GM18907 (cell line): ENCODE data around the gene RPS27L.
A peak's percentile ranks its signal among the peaks of the same experiment; 100 is the strongest.
"Not testable (repeated sequence)": the region's sequence is repeated elsewhere in the genome, so short reads cannot be mapped to it uniquely, and the experiment has no call there.

Source experiments
- ATAC-seq: cut with Tn5 transposase; IDR thresholded peaks from one replicate; pipeline ENCODE4 v1.9.1; 2021; ENCODE audit warnings: mild to moderate bottlenecking, moderate library complexity; ENCODE audit not compliant: unreplicated experiment

Gene RPS27L

GRCh38 chr15:63145426-63145825, 11.9 kb downstream of the RPS27L start:
- ATAC-seq: no peak

GRCh38 chr15:63140936-63141335, 16.3 kb downstream of the RPS27L start:
- no peak for ATAC-seq

- ATAC-seq: no peak
These were observed 20.5 kb downstream of the RPS27L start for GRCh38 chr15:63136742-63137141.

GRCh38 chr15:63135804-63136203, 21.5 kb downstream of the RPS27L start:
- ATAC-seq: no peak

GRCh38 chr15:63135281-63135680, 22.0 kb downstream of the RPS27L start:
- no peak for ATAC-seq

GRCh38 chr15:63134245-63134985, 22.9 kb downstream of the RPS27L start:
- ATAC-seq: no peak

- no peak for ATAC-seq
These were observed 23.5 kb downstream of the RPS27L start for GRCh38 chr15:63133786-63134185.

- ATAC-seq: no peak
These were observed 30.6 kb downstream of the RPS27L start for GRCh38 chr15:63126726-63127125.

GRCh38 chr15:63124506-63124905, 32.8 kb downstream of the RPS27L start:
- no peak for ATAC-seq

- ATAC-seq: peak; percentile 85
These were observed 35.0 kb downstream of the RPS27L start for GRCh38 chr15:63122002-63122875.

GRCh38 chr15:63121382-63122001, 35.8 kb downstream of the RPS27L start, which contains the start of gene LACTB:
LACTB (plus strand) TSS chr15:63121861; CDS start chr15:63121872, 11 bp downstream.
- ATAC-seq: peak; percentile 79

- ATAC-seq: no peak
These were observed 38.4 kb downstream of the RPS27L start for GRCh38 chr15:63118854-63119253.

GRCh38 chr15:63114465-63114864, 42.8 kb downstream of the RPS27L start:
- ATAC-seq: no peak

- no peak for ATAC-seq
These were observed 44.4 kb downstream of the RPS27L start for GRCh38 chr15:63112871-63113270.

- no peak for ATAC-seq
These were observed 45.8 kb downstream of the RPS27L start for GRCh38 chr15:63111481-63111880.

- ATAC-seq: no peak
These were observed 46.8 kb downstream of the RPS27L start for GRCh38 chr15:63110428-63111026.

- no peak for ATAC-seq
These were observed 47.4 kb downstream of the RPS27L start for GRCh38 chr15:63109920-63110319.

- no peak for ATAC-seq
These were observed 47.8 kb downstream of the RPS27L start for GRCh38 chr15:63109498-63109897.

GRCh38 chr15:63107895-63108546, 49.3 kb downstream of the RPS27L start:
- no peak for ATAC-seq

GRCh38 chr15:63105354-63105753, 51.9 kb downstream of the RPS27L start:
- not testable (repeated sequence) for ATAC-seq

GRCh38 chr15:63104727-63105126, 52.5 kb downstream of the RPS27L start:
- no peak for ATAC-seq
